Measurements from ENCODE around the gene NECAB3.

The NECAB3 gene

GRCh38 chr20:33696448-33696847 is 22.2 kb upstream of the NECAB3 start:
- DNase-seq, result no peak

GRCh38 chr20:33694639-33695012 is 20.4 kb upstream of the NECAB3 start:
- DNase-seq, result no peak

GRCh38 chr20:33693741-33694638 is 19.8 kb upstream of the NECAB3 start:
- DNase-seq, result no peak

GRCh38 chr20:33693289-33693688 is 19.1 kb upstream of the NECAB3 start:
- no peak for DNase-seq

GRCh38 chr20:33689973-33690372 is 15.7 kb upstream of the NECAB3 start:
- DNase-seq, result peak; percentile 46

GRCh38 chr20:33689493-33689892 is 15.3 kb upstream of the NECAB3 start:
- DNase-seq, result no peak

GRCh38 chr20:33688938-33689424 is 14.8 kb upstream of the NECAB3 start:
- DNase-seq, result no peak

GRCh38 chr20:33687993-33688937 is 14.0 kb upstream of the NECAB3 start:
- DNase-seq, result no peak

- DNase-seq, result no peak
Measured at GRCh38 chr20:33687370-33687915, 13.2 kb upstream of the NECAB3 start.

- DNase-seq, result no peak
Measured at GRCh38 chr20:33686984-33687366, 12.7 kb upstream of the NECAB3 start.

GRCh38 chr20:33686100-33686983 is 12.1 kb upstream of the NECAB3 start, which contains the start of gene E2F1:
TSS of gene E2F1 (minus strand) at chr20:33686385. CDS start at chr20:33686264, 121 bp downstream.
- peak; percentile 88 for DNase-seq

- no peak for DNase-seq
Measured at GRCh38 chr20:33685328-33686099, 11.3 kb upstream of the NECAB3 start.

GRCh38 chr20:33684533-33685327 is 10.5 kb upstream of the NECAB3 start:
- DNase-seq, result no peak

GRCh38 chr20:33681728-33682353 is 7.6 kb upstream of the NECAB3 start:
- DNase-seq, result no peak

GRCh38 chr20:33681288-33681687 is 7.1 kb upstream of the NECAB3 start:
- no peak for DNase-seq

- no peak for DNase-seq
Measured at GRCh38 chr20:33680686-33681085, 6.5 kb upstream of the NECAB3 start.

GRCh38 chr20:33679758-33680485 is 5.7 kb upstream of the NECAB3 start:
- DNase-seq, result no peak

- no peak for DNase-seq
Measured at GRCh38 chr20:33677991-33678702, 3.9 kb upstream of the NECAB3 start.

All from KG1 (cell line).